ENCODE results near the gene MLLT1.

DNA sequence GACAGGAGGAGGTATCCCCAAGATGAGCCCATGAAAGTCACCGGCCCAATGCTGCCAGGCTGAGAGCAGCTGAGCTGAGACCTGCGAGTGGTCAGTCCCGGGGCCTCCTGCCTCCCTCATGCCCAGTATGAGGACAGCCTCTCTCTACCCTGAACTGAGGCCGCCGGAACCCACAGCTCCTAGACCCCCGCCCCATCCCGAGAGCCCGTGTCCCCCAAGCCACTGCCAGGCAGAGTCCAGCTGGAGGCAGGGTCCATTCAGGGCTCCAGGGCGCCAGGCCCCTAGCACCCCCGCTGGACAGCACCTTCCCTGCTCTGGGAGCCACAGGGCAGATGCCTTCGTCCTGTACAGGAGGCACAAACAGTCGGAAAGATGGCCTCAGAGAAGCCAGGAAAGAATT, 38.7 kb downstream of the MLLT1 start:
- no peak for TF ChIP-seq POLR2A (IDR thresholded peaks at IDR 0.05)
- TF ChIP-seq, protein P1, sequence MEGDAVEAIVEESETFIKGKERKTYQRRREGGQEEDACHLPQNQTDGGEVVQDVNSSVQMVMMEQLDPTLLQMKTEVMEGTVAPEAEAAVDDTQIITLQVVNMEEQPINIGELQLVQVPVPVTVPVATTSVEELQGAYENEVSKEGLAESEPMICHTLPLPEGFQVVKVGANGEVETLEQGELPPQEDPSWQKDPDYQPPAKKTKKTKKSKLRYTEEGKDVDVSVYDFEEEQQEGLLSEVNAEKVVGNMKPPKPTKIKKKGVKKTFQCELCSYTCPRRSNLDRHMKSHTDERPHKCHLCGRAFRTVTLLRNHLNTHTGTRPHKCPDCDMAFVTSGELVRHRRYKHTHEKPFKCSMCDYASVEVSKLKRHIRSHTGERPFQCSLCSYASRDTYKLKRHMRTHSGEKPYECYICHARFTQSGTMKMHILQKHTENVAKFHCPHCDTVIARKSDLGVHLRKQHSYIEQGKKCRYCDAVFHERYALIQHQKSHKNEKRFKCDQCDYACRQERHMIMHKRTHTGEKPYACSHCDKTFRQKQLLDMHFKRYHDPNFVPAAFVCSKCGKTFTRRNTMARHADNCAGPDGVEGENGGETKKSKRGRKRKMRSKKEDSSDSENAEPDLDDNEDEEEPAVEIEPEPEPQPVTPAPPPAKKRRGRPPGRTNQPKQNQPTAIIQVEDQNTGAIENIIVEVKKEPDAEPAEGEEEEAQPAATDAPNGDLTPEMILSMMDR (IDR thresholded peaks at IDR 0.05): no peak

All from uterus (tissue), 2 donors.